Activated effector memory CD4-positive, alpha-beta T cell treated with anti-CD3 and anti-CD28 coated beads, Interleukin-2, amount 50 U/mL, for 16 hours (primary cell): Measurements from ENCODE around the gene TMEM114.

Experiments
- DNase-seq: peaks from one replicate; pipeline ENCODE4 v3.0.0-alpha.2; 2020

Gene TMEM114

GRCh38 chr16:8547762-8548161 is 42.5 kb downstream of the TMEM114 start:
- DNase-seq: no peak

- no peak for DNase-seq
Observed at GRCh38 chr16:8544406-8544805, 45.9 kb downstream of the TMEM114 start.

DNA sequence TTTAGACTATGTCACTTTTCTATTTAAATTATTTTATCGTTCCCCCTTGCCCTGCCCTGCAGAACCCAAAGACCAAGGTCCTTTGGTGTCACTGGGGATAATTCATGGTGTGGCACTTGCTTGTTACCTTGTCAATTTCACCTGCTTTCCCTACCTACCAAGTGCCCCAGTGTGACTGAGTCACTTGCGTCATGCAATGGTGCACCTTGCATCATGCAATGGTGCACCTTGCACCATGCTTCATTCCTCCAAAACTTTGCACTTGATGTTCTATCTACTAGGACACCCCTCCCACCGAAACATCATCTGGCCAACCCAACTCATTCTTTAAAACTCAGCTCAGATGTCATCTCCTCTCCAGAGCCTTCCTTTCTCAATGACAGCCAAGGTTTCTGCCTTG is 47.1 kb downstream of the TMEM114 start:
- DNase-seq: no peak

DNA sequence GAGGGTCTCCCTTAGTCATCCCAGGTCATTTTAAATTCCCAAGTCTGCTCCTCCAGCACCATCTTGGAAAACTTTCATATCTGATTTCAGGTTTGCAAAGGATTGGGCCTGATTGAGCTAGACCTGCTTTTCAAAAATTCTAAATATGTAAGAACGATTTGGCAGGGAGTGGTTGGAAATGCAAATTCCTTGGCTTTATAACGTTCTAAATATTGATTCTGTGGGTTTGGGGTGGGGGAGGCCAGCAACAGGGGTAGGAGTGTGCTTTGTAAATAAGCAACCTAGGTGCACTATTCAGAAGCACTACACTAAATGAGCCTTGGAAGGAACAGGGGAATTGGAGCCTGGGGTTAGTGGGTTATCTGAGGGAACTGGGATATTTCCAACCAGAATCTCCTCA is 47.9 kb downstream of the TMEM114 start:
- no peak for DNase-seq

DNA sequence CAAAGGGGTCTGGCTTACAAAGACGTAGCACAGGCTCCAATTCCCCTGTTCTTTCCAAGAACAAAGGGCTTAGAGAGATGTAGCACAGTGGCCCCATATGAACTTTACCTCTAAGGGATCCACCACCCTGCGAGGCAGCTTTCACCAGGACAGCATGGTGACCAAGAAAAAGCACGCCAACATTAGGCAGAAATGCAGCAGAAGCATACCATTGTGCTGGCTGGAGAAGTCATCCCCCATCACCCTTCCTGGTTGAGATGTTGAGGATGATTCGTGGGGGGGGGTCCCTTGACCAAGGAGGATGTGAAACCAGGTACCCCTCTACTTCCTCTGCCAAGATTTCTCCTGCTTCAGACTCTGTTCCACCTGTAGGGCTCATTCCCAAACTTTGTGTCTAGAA is 48.4 kb downstream of the TMEM114 start:
- no peak for DNase-seq

DNA sequence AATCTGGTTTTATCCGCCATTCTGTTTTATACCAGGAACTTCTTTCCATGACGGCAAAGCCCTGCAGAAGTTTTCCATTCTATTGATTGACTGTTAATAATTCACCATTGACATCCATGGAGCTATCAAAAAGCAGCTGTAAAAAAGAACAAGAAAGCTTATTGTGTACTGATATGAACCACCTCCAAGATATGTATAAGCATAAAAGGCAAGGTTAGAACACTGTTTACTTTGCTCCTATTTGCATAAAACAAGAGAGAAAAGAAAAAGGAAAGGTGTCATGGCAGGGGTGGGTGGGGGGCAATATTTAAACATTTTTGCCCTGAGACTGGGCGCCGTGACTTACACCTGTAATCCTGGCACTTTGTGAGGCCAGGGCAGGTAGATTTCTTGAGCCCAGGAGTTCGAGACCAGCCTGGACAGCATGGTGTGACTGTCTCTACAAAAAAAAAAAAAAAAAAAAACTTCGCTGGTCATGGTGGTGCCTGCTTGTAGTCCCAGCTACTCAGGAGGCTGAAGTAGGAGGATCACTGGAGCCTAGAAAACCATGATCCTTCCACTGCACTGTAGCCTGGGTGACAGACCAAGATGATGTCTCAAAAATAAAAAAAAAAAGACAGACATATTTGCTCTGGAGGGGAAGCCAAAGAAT is 52.5 kb downstream of the TMEM114 start:
- DNase-seq: no peak

DNA sequence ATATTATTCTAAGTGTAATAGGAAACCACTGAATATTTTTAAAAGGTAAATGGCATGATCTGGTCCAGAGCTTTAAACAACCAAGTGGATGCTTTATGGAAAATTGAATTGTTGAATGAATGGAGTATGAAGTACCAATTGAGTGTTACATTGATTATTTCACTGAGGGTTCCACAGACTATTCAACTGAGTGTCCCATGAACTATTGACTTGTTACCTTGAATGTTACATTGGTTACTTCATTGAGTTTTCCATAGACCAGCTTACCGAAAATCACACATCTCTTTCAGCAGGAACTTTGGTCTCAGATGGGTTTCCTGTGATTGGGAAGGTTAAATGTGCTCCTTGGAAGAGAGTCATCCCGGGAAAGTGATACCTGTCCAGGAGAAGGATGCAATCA is 56.8 kb downstream of the TMEM114 start:
- no peak for DNase-seq

- DNase-seq: no peak
Observed at GRCh38 chr16:8530752-8531384, 59.4 kb downstream of the TMEM114 start.

DNA sequence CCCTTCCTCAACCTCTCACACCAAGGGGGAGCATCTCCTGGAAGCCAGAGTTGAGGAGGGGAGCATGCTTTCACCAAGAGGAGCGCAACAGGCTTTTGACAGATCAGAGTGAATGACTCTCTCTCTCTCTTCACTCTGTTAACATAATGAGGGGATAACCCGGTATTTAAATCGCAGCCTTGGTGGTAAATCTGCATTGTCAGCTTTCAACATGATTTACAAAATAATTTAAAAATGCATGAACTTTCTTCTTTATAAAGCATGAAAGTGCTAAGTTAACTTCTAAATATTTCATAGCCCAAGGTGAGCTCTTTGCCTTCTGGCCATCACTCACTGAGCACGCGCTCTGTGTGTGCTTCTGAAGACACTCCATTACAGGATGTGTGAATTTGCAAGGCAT is 61.8 kb downstream of the TMEM114 start:
- DNase-seq: no peak

- no peak for DNase-seq
Observed at GRCh38 chr16:8523932-8524331, 66.4 kb downstream of the TMEM114 start.

DNA sequence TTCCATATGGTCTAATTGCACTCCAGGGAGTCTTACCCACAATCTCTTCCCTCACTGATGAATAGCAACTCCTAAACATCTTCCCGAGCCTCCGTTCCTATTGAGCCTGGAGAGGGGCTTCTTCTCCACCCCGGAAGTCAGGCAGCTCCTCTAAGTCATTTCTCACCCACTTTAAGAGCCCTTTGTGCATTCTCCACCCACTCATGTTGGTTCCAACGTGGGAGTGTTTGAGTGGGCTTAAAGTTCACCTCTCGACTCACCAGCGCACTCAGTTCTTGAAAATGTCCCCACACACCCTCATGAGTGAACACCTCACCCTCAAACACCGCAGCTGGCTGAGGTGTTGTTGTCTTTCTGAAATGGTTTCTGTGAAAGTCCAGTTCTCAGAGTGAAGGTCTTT is 67.6 kb downstream of the TMEM114 start:
- DNase-seq: no peak

DNA sequence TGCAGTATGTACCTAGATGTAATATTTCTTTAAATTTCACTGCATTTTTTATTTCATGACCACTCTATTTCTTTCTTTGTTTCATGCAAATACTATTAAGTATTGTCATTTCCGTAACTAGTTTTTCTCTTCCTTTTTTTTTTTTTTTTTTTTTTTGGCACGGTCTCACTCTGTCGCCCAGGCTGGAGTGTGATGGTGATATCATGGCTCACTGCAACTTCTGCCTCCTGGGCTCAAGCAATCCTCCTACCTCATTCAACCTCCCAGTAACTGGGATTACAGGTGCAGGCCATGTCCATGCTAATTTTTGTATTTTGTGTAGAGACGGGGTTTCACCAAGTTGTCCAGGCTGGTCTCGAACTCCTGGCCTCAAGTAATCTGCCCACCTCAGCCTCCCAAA is 70.7 kb downstream of the TMEM114 start:
- DNase-seq: no peak
